ENCODE measurements around the gene BMP10.

GRCh38 chr2:68860111-68860510, 11.1 kb downstream of the BMP10 start:
- TF ChIP-seq, protein P1, sequence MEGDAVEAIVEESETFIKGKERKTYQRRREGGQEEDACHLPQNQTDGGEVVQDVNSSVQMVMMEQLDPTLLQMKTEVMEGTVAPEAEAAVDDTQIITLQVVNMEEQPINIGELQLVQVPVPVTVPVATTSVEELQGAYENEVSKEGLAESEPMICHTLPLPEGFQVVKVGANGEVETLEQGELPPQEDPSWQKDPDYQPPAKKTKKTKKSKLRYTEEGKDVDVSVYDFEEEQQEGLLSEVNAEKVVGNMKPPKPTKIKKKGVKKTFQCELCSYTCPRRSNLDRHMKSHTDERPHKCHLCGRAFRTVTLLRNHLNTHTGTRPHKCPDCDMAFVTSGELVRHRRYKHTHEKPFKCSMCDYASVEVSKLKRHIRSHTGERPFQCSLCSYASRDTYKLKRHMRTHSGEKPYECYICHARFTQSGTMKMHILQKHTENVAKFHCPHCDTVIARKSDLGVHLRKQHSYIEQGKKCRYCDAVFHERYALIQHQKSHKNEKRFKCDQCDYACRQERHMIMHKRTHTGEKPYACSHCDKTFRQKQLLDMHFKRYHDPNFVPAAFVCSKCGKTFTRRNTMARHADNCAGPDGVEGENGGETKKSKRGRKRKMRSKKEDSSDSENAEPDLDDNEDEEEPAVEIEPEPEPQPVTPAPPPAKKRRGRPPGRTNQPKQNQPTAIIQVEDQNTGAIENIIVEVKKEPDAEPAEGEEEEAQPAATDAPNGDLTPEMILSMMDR (optimal IDR thresholded peaks at IDR 0.05 in 1 of 3, IDR thresholded peaks at IDR 0.05 in 1 of 3, conservative IDR thresholded peaks at IDR 0.05 in 1 of 3; ENCODE audit: extremely low read depth in 1 of 3, insufficient read depth in 2 of 3, low read length in 3 of 3): no peak
- no peak for TF ChIP-seq EZH2 (IDR thresholded peaks at IDR 0.05; ENCODE audit: low read length)
